Activated naive CD8-positive, alpha-beta T cell treated with anti-CD3 and anti-CD28 coated beads for 36 hours (primary cell): Measurements from ENCODE around the gene GUCY1A1. TPM values are rescaled to one million over a fixed set of nuclear protein-coding genes. Genes with fewer than 3 reads are reported as not detected.
"Not testable (repeated sequence)": the region's sequence is repeated elsewhere in the genome, so short reads cannot be mapped to it uniquely, and the experiment has no call there.

Experiments
- DNase-seq: peaks from one replicate; pipeline ENCODE4 v3.0.0; 2021
- H3K27ac Mint-ChIP-seq: one replicate; pipeline ENCODE4 v1.8.0; 2022; ENCODE audit warnings: mild to moderate bottlenecking, moderate library complexity, mixed read lengths
- H3K27me3 Mint-ChIP-seq: one replicate; pipeline ENCODE4 v1.8.0; 2022; ENCODE audit warnings: mild to moderate bottlenecking, mixed read lengths
- H3K36me3 Mint-ChIP-seq: one replicate; pipeline ENCODE4 v1.8.0; 2021; ENCODE audit warnings: mild to moderate bottlenecking, mixed read lengths
- H3K4me1 Mint-ChIP-seq: one replicate; pipeline ENCODE4 v1.8.0; 2021; ENCODE audit warnings: mixed read lengths
- H3K4me3 Mint-ChIP-seq: one replicate; pipeline ENCODE4 v1.8.0; 2022; ENCODE audit warnings: mild to moderate bottlenecking, moderate library complexity, mixed read lengths
- H3K9me3 Mint-ChIP-seq: one replicate; pipeline ENCODE4 v1.8.0; 2022; ENCODE audit warnings: mixed read lengths
- total RNA-seq, 2 experiments: library from RNA; stranded (reverse); gene quantifications; one replicate each; pipeline ENCODE4 v1.2.3, GENCODE V29; 2021

The GUCY1A1 gene
- total RNA-seq, 2 experiments from 2014 or later, result 0.04 to 0.14 TPM

- H3K4me1 Mint-ChIP-seq, H3K36me3 Mint-ChIP-seq, H3K27me3 Mint-ChIP-seq, H3K4me3 Mint-ChIP-seq, H3K27ac Mint-ChIP-seq, H3K9me3 Mint-ChIP-seq, DNase-seq: not testable (repeated sequence)
Measured at GRCh38 chr4:155650785-155651184, 15.9 kb upstream of the GUCY1A1 start.

GRCh38 chr4:155653052-155653451 lies 13.6 kb upstream of the GUCY1A1 start:
- Mint-ChIP-seq H3K27me3 (peaks cover 8% of the 10 kb centered on the region), H3K4me3 (no peak overlapping the region), H3K36me3 (no peaks in the 10 kb centered on the region), H3K9me3 (no peaks in the 10 kb centered on the region), H3K4me1 (peaks cover 2% of the 10 kb centered on the region), H3K27ac (no peak overlapping the region)
- no peak for DNase-seq

GRCh38 chr4:155656025-155656424 lies 10.6 kb upstream of the GUCY1A1 start:
- Mint-ChIP-seq H3K4me3 (no peak overlapping the region), H3K27me3 (peaks cover 8% of the 10 kb centered on the region), H3K36me3 (no peaks in the 10 kb centered on the region), H3K27ac (no peak overlapping the region), H3K9me3 (no peaks in the 10 kb centered on the region), H3K4me1 (no peaks in the 10 kb centered on the region)
- no peak for DNase-seq

DNA sequence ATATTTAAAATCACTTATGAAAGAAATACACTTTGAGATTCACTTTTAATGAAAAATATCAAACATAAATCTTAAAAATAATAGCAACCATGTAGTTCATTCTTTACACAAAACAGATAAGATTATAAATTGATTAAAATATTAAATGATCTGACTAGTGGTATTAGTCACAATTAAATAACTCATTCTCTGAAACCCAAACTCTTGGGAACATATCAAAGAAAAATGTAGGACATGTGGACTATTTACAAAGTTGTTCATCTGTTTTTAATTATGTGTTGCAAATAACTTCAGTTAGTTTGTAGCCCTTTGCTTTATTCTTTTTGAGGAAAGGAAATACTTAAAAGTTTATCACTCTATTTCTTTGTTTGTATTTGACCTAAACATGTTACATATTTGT lies 9.5 kb upstream of the GUCY1A1 start:
- Mint-ChIP-seq H3K4me3 (no peak overlapping the region), H3K27ac (no peak overlapping the region), H3K27me3 (peaks cover 8% of the 10 kb centered on the region), H3K9me3 (no peaks in the 10 kb centered on the region), H3K36me3 (no peaks in the 10 kb centered on the region), H3K4me1 (no peaks in the 10 kb centered on the region)
- no peak for DNase-seq

GRCh38 chr4:155657985-155658680 lies 8.5 kb upstream of the GUCY1A1 start:
- no peaks in the 10 kb centered on the region for H3K36me3 Mint-ChIP-seq
- H3K9me3 Mint-ChIP-seq, result no peaks in the 10 kb centered on the region
- no peaks in the 10 kb centered on the region for H3K4me1 Mint-ChIP-seq
- no peak overlapping the region for H3K27ac Mint-ChIP-seq
- no peak for DNase-seq
- H3K4me3 Mint-ChIP-seq, result no peak overlapping the region
- H3K27me3 Mint-ChIP-seq, result peaks cover 11% of the 10 kb centered on the region

GRCh38 chr4:155658681-155659064 lies 8.0 kb upstream of the GUCY1A1 start:
- no peak overlapping the region for H3K27ac Mint-ChIP-seq
- no peak for DNase-seq
- no peaks in the 10 kb centered on the region for H3K9me3 Mint-ChIP-seq
- no peak overlapping the region for H3K4me3 Mint-ChIP-seq
- no peaks in the 10 kb centered on the region for H3K36me3 Mint-ChIP-seq
- H3K27me3 Mint-ChIP-seq, result peaks cover 16% of the 10 kb centered on the region
- no peaks in the 10 kb centered on the region for H3K4me1 Mint-ChIP-seq

- H3K4me3 Mint-ChIP-seq, result no peak overlapping the region
- H3K27ac Mint-ChIP-seq, result no peak overlapping the region
- H3K36me3 Mint-ChIP-seq, result no peaks in the 10 kb centered on the region
- H3K4me1 Mint-ChIP-seq, result no peaks in the 10 kb centered on the region
- H3K9me3 Mint-ChIP-seq, result no peaks in the 10 kb centered on the region
- no peak for DNase-seq
- H3K27me3 Mint-ChIP-seq, result peaks cover 18% of the 10 kb centered on the region
Measured at GRCh38 chr4:155659176-155659575, 7.5 kb upstream of the GUCY1A1 start.

DNA sequence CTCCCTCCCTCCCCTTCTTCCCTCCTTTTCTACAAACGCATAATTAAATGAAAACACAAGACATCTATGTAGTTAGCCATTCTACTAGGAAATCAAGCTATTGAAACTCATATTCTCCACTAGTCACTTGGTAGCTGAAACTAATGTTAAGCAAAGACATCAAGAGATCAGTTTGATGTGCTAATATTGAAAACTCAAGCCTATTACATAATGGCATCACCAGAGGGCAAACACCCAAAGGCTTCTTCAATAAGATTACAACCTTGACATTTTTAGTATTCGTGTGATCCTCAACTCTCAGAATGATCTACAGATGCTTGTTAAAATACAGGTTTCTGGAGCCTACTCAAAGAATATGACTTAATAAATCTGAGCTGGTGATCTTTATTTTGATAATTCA lies 6.2 kb upstream of the GUCY1A1 start:
- no peak overlapping the region for H3K4me3 Mint-ChIP-seq
- no peak overlapping the region for H3K27ac Mint-ChIP-seq
- DNase-seq, result no peak
- H3K4me1 Mint-ChIP-seq, result no peaks in the 10 kb centered on the region
- H3K27me3 Mint-ChIP-seq, result peaks cover 31% of the 10 kb centered on the region
- no peaks in the 10 kb centered on the region for H3K36me3 Mint-ChIP-seq
- H3K9me3 Mint-ChIP-seq, result no peaks in the 10 kb centered on the region

GRCh38 chr4:155665054-155665453 lies 1.6 kb upstream of the GUCY1A1 start:
- Mint-ChIP-seq H3K4me3 (no peak overlapping the region), H3K27me3 (peaks cover 63% of the 10 kb centered on the region), H3K36me3 (no peaks in the 10 kb centered on the region), H3K4me1 (peaks cover 7% of the 10 kb centered on the region), H3K9me3 (no peaks in the 10 kb centered on the region), H3K27ac (no peak overlapping the region)
- no peak for DNase-seq

DNA sequence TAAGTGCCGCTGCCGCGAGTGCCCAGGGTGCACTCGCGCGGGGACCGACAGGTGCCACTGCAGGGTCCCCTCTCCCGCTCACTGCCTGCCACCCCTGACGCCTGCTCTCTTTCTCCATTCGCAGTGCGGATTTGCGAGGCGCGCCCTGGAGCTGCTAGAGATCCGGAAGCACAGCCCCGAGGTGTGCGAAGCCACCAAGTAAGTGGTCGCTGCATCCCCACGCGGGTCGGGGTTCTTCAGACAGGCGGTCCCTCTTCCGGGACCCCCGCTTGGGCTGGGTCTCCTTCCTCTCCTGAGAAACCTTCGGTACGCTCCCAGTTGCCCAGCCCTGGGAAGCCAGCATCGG lies 547 bp downstream of the GUCY1A1 start:
- Mint-ChIP-seq H3K9me3 (no peaks in the 10 kb centered on the region), H3K4me1 (peaks cover 7% of the 10 kb centered on the region), H3K27ac (no peak overlapping the region), H3K27me3 (peaks cover 82% of the 10 kb centered on the region), H3K4me3 (peak overlapping the region; percentile 87), H3K36me3 (no peaks in the 10 kb centered on the region)
- peak; percentile 24 for DNase-seq

- Mint-ChIP-seq H3K27ac (no peak overlapping the region), H3K9me3 (no peaks in the 10 kb centered on the region), H3K27me3 (peaks cover 83% of the 10 kb centered on the region), H3K36me3 (no peaks in the 10 kb centered on the region), H3K4me3 (peak overlapping the region; percentile 87), H3K4me1 (peaks cover 7% of the 10 kb centered on the region)
- peak; percentile 21 for DNase-seq
Measured at GRCh38 chr4:155667568-155668511, 1.2 kb downstream of the GUCY1A1 start.

DNA sequence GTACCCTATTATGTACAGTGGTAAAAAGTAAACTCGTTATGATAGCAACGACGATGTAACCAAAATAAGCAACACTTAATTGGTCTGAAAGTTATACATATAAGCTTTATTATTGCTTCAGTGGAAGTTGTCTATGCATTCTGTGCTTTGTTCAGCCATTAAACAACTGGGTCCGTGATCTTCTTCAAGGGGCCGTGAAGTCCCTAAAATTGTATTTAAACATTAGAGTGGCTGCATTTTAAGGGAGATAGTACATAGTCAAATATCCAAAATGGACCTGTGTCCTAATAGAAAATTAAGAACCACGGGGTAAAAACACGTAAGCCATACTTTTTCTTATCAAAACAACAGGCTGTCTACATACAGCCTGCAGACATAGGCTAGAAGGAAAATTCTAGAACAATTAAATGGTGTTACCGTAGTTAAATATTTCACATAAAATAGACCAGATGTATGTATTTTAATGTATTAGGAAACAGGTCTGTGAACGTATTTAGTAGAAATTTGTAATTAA lies 2.1 kb downstream of the GUCY1A1 start:
- H3K4me3 Mint-ChIP-seq, result no peak overlapping the region
- DNase-seq, result no peak
- H3K9me3 Mint-ChIP-seq, result no peaks in the 10 kb centered on the region
- H3K4me1 Mint-ChIP-seq, result peaks cover 7% of the 10 kb centered on the region
- H3K27me3 Mint-ChIP-seq, result peaks cover 82% of the 10 kb centered on the region
- no peak overlapping the region for H3K27ac Mint-ChIP-seq
- H3K36me3 Mint-ChIP-seq, result no peaks in the 10 kb centered on the region

DNA sequence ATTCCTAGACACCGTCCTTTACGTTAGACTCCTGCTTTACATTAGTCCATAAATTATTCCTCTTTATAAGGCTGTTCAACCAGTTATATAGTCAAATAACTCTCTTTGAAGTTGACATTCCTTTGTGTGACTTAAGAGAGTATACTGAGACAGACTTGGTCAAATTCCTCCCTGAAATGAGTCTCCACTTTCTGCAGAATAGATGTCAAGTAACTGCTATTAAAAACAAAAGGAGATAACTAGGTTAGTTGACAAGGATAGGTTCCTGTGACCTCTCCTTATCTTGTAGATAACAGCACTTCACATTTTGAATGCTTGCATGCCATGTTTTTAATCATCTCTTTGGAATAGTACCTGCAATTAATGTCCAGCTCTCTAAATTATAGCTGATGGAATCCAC lies 5.7 kb downstream of the GUCY1A1 start:
- Mint-ChIP-seq H3K36me3 (no peaks in the 10 kb centered on the region), H3K27ac (no peak overlapping the region), H3K4me3 (no peak overlapping the region), H3K27me3 (peaks cover 66% of the 10 kb centered on the region), H3K4me1 (peaks cover 3% of the 10 kb centered on the region), H3K9me3 (no peaks in the 10 kb centered on the region)
- no peak for DNase-seq

- no peaks in the 10 kb centered on the region for H3K36me3 Mint-ChIP-seq
- H3K27me3 Mint-ChIP-seq, result peaks cover 57% of the 10 kb centered on the region
- no peaks in the 10 kb centered on the region for H3K9me3 Mint-ChIP-seq
- H3K4me1 Mint-ChIP-seq, result no peaks in the 10 kb centered on the region
- H3K4me3 Mint-ChIP-seq, result no peak overlapping the region
- H3K27ac Mint-ChIP-seq, result no peak overlapping the region
- DNase-seq, result no peak
Measured at GRCh38 chr4:155673453-155673979, 6.9 kb downstream of the GUCY1A1 start.

DNA sequence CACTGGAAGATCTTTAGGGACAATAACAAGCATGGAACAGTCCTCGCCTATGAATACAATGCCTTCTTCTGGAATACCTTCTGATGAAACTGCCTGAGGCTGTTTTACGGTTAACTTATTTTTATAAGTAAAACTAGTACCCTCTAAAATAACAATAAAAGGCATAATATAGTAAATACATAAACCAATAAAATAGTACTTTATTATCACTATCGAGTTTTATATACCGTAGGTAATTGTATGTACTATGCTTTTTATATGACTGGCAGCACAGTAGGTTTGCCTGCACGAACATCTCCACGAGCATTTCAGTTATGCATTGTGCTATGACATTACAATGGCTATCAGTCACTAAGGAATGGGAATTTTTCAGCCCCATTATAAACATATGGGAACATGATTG lies 8.0 kb downstream of the GUCY1A1 start:
- no peak for DNase-seq
- no peaks in the 10 kb centered on the region for H3K9me3 Mint-ChIP-seq
- H3K27me3 Mint-ChIP-seq, result peaks cover 51% of the 10 kb centered on the region
- no peaks in the 10 kb centered on the region for H3K36me3 Mint-ChIP-seq
- H3K4me1 Mint-ChIP-seq, result no peaks in the 10 kb centered on the region
- H3K4me3 Mint-ChIP-seq, result no peak overlapping the region
- no peak overlapping the region for H3K27ac Mint-ChIP-seq
